PFSK-1 (cell line): ENCODE measurements around the gene GLIPR1L1.

Source experiments
- FOXP2 ChIP-seq: optimal IDR thresholded peaks from 2 replicates; pipeline ENCODE3; 2011; ENCODE audit warnings: borderline replicate concordance, control low read depth, inconsistent platforms; ENCODE audit not compliant: insufficient read depth; ENCODE audit errors: extremely low read length, extremely low read depth
- POLR2AphosphoS5 ChIP-seq: IDR thresholded peaks from 2 replicates; pipeline ENCODE4 v1.6.1; 2012; ENCODE audit warnings: low read depth, mild to moderate bottlenecking, control low read depth, low read length, moderate library complexity
- TAF1 ChIP-seq: IDR thresholded peaks from 2 replicates; pipeline ENCODE4 v1.6.1; 2012; ENCODE audit warnings: low read length, control low read depth, borderline replicate concordance; ENCODE audit not compliant: insufficient read depth

- TF ChIP-seq TAF1 (no peak), POLR2AphosphoS5 (no peak), FOXP2 (no peak)
These were observed 40.5 kb downstream of the GLIPR1L1 start for GRCh38 chr12:75374971-75375370.
